Loucy (cell line): ENCODE data around the gene PSMA8.

Experiments used
- EZH2phosphoT487 ChIP-seq: fragments of 200-600 bp; IDR thresholded peaks from 2 replicates; pipeline ENCODE4 v1.6.1; 2018; ENCODE audit warnings: antibody characterized with exemption, mild to moderate bottlenecking, moderate library complexity, borderline replicate concordance
- TF ChIP-seq, protein P1 (sequence below): fragments of 200-600 bp; sonication (generic); conservative IDR thresholded peaks from 2 replicates; pipeline ENCODE4 v1.5.1; 2014; ENCODE audit warnings: mild to moderate bottlenecking, antibody characterized with exemption, low read length

DNA sequence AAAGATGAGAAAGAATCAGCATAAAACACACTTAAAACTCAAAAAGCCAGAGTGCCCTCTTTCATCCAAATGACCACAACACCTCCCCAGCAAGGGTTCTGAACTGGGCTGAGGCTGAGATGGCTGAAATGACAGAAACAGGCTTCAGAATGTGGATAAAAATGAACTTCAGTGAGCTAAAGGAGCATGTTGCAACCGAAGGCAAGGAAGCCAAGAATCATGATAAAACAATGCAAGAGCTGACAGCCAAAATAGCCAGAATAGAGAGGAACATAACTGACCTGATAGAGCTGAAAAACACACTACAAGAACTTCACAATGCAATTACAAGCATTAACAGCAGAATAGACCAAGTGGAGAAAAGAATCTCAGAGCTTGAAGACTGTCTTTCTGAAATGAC is 12.2 kb upstream of the PSMA8 start:
- TF ChIP-seq, protein P1, sequence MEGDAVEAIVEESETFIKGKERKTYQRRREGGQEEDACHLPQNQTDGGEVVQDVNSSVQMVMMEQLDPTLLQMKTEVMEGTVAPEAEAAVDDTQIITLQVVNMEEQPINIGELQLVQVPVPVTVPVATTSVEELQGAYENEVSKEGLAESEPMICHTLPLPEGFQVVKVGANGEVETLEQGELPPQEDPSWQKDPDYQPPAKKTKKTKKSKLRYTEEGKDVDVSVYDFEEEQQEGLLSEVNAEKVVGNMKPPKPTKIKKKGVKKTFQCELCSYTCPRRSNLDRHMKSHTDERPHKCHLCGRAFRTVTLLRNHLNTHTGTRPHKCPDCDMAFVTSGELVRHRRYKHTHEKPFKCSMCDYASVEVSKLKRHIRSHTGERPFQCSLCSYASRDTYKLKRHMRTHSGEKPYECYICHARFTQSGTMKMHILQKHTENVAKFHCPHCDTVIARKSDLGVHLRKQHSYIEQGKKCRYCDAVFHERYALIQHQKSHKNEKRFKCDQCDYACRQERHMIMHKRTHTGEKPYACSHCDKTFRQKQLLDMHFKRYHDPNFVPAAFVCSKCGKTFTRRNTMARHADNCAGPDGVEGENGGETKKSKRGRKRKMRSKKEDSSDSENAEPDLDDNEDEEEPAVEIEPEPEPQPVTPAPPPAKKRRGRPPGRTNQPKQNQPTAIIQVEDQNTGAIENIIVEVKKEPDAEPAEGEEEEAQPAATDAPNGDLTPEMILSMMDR: no peak
- TF ChIP-seq EZH2phosphoT487: no peak
